H1 (cell line): ENCODE results near the gene RGL1. TPM values are rescaled to one million over a fixed set of nuclear protein-coding genes. Genes with fewer than 3 reads are reported as not detected.

Experiments
- CTCF ChIA-PET: fragments of 300-600 bp; sonication (Branson Sonifier 250); formaldehyde crosslinking; loops from one replicate; lab custom pipeline; 2021; ENCODE audit not compliant: partially characterized antibody; lab: Charles Lee
- POLR2A ChIA-PET: fragments of 300-600 bp; sonication (Branson Sonifier 250); formaldehyde crosslinking; loops from one replicate; lab custom pipeline; 2021; ENCODE audit warnings: inconsistent platforms; ENCODE audit not compliant: partially characterized antibody; lab: Charles Lee
- DNase-seq, 2 experiments: peaks; one replicate each; pipeline versions ENCODE4 v3.0.0 to v3.0.0-alpha.2; 2010 to 2022; ENCODE audit warnings: low spot score in 2 of 2, low read depth in 1 of 2, mixed read lengths in 1 of 2
- FAIRE-seq: peaks from 2 replicates; lab custom pipeline; 2011; peaks lifted over from hg19 to GRCh38; lab: Jason Lieb, UNC
- H2AFZ ChIP-seq: 2 replicates; pipeline ENCODE4 v1.8.1; 2012; ENCODE audit warnings: low read length, inconsistent platforms
- H2AK5ac ChIP-seq: 2 replicates; pipeline ENCODE4 v1.6.1; 2013; ENCODE audit warnings: low read depth, low read length
- H2BK120ac ChIP-seq: replicated peaks from 2 replicates; pipeline ENCODE3; 2013; ENCODE audit warnings: low read depth, low read length, inconsistent platforms
- H2BK12ac ChIP-seq: 2 replicates; pipeline ENCODE4 v1.6.1; 2013; ENCODE audit warnings: low read depth, low read length
- H2BK15ac ChIP-seq: 2 replicates; pipeline ENCODE4 v1.6.1; 2013; ENCODE audit warnings: low read length
- H2BK20ac ChIP-seq: 2 replicates; pipeline ENCODE4 v1.6.1; 2013; ENCODE audit warnings: low read length
- H2BK5ac ChIP-seq: 2 replicates; pipeline ENCODE4 v1.6.1; 2013; ENCODE audit warnings: low read depth, low read length
- H3K14ac ChIP-seq: 2 replicates; pipeline ENCODE4 v1.6.1; 2013; ENCODE audit warnings: inconsistent platforms; ENCODE audit not compliant: insufficient read length
- H3K18ac ChIP-seq: 2 replicates; pipeline ENCODE4 v1.6.1; 2013; ENCODE audit warnings: low read length; ENCODE audit errors: extremely low read depth
- H3K23ac ChIP-seq: 2 replicates; pipeline ENCODE4 v1.6.1; 2013; ENCODE audit warnings: inconsistent platforms; ENCODE audit not compliant: insufficient read length
- H3K23me2 ChIP-seq: 2 replicates; pipeline ENCODE4 v1.6.1; 2013; ENCODE audit warnings: low read depth, low read length
- H3K27ac ChIP-seq: 2 replicates; pipeline ENCODE4 v1.6.1; 2011; ENCODE audit warnings: low read depth, low read length, inconsistent platforms
- H3K27me3 ChIP-seq, 4 experiments: replicated peaks in 1 of 4; 1 replicate in 1 of 4; 2 replicates in 3 of 4; pipeline versions ENCODE4 v1.6.1 to v1.8.1; 2011 to 2013; ENCODE audit warnings: low read length in 3 of 4, mild to moderate bottlenecking in 3 of 4, inconsistent platforms in 2 of 4, mixed read lengths in 2 of 4, moderate library complexity in 1 of 4; ENCODE audit not compliant: control insufficient read depth in 3 of 4, insufficient read depth in 3 of 4; ENCODE audit errors: extremely low read depth in 1 of 4
- H3K36me3 ChIP-seq, 4 experiments: 2 replicates each; pipeline versions ENCODE4 v1.6.1 to v1.8.1; 2011 to 2013; ENCODE audit warnings: mild to moderate bottlenecking in 4 of 4, low read length in 3 of 4, moderate library complexity in 2 of 4, control low read depth in 1 of 4, inconsistent platforms in 1 of 4; ENCODE audit not compliant: insufficient read depth in 4 of 4, control insufficient read depth in 2 of 4
- H3K4ac ChIP-seq: replicated peaks from 2 replicates; pipeline ENCODE3; 2013; ENCODE audit warnings: low read length, low read depth, mixed read lengths, inconsistent platforms; ENCODE audit not compliant: insufficient read length
- H3K4me1 ChIP-seq, 4 experiments: replicated peaks in 1 of 4; 1 replicate in 1 of 4; 2 replicates in 3 of 4; pipeline versions ENCODE4 v1.6.1 to v1.8.1; 2011 to 2013; ENCODE audit warnings: low read length in 3 of 4, inconsistent platforms in 2 of 4, mixed read lengths in 1 of 4; ENCODE audit not compliant: insufficient read depth in 4 of 4, control insufficient read depth in 3 of 4
- H3K4me2 ChIP-seq, 2 experiments: 2 replicates each; pipeline versions ENCODE4 v1.6.1 to v1.8.1; 2011 to 2013; ENCODE audit warnings: low read depth in 2 of 2, low read length in 2 of 2, control low read depth in 1 of 2, inconsistent platforms in 1 of 2, mild to moderate bottlenecking in 1 of 2; ENCODE audit not compliant: insufficient read depth in 1 of 2
- H3K4me3 ChIP-seq, 4 experiments: fragments of 200-600, 300-600 bp in 1 of 4; sonication (generic), shearing (Covaris generic), sonication (Bioruptor Twin) in 1 of 4; 2 replicates each; pipeline versions ENCODE4 v1.5.1 to v1.8.1; 2011 to 2016; ENCODE audit warnings: low read length in 4 of 4, low read depth in 3 of 4, control low read depth in 2 of 4, inconsistent platforms in 2 of 4, mild to moderate bottlenecking in 2 of 4, mixed read lengths in 1 of 4, moderate library complexity in 1 of 4; ENCODE audit not compliant: insufficient read depth in 2 of 4; ENCODE audit errors: extremely low read depth in 1 of 4
- H3K56ac ChIP-seq: replicated peaks from 2 replicates; pipeline ENCODE3; 2013; ENCODE audit warnings: low read depth, mild to moderate bottlenecking, mixed read lengths, low read length, inconsistent platforms; ENCODE audit not compliant: insufficient read length
- H3K79me1 ChIP-seq: 2 replicates; pipeline ENCODE4 v1.6.1; 2013; ENCODE audit warnings: low read depth, low read length, control low read depth
- H3K79me2 ChIP-seq, 2 experiments: 2 replicates each; pipeline versions ENCODE4 v1.6.1 to v1.8.1; 2012 to 2013; ENCODE audit warnings: low read length in 2 of 2, mild to moderate bottlenecking in 2 of 2, inconsistent platforms in 1 of 2; ENCODE audit not compliant: insufficient read depth in 2 of 2, control insufficient read depth in 1 of 2
- H3K9ac ChIP-seq, 4 experiments: replicated peaks in 1 of 4; 1 replicate in 1 of 4; 2 replicates in 3 of 4; pipeline versions ENCODE4 v1.6.1 to v1.8.1; 2011 to 2013; ENCODE audit warnings: low read depth in 3 of 4, low read length in 3 of 4, control low read depth in 2 of 4, mild to moderate bottlenecking in 2 of 4, moderate library complexity in 2 of 4, inconsistent platforms in 1 of 4; ENCODE audit errors: extremely low read depth in 1 of 4
- H3K9me3 ChIP-seq, 2 experiments: 2 replicates each; pipeline versions ENCODE4 v1.6.1 to v1.8.1; 2012 to 2013; ENCODE audit warnings: mild to moderate bottlenecking in 2 of 2, moderate library complexity in 2 of 2, control low read depth in 1 of 2, inconsistent platforms in 1 of 2, low read depth in 1 of 2, low read length in 1 of 2, mixed read lengths in 1 of 2; ENCODE audit not compliant: insufficient read depth in 2 of 2
- H4K20me1 ChIP-seq, 2 experiments: replicated peaks in 1 of 2; 2 replicates each; pipeline versions ENCODE3 to v1.8.1; 2011 to 2013; ENCODE audit warnings: inconsistent platforms in 2 of 2, low read length in 2 of 2, mild to moderate bottlenecking in 1 of 2; ENCODE audit not compliant: insufficient read depth in 2 of 2, control insufficient read depth in 1 of 2
- H4K5ac ChIP-seq: 2 replicates; pipeline ENCODE4 v1.6.1; 2013; ENCODE audit warnings: low read length, low read depth, mixed read lengths, inconsistent platforms; ENCODE audit not compliant: insufficient read length
- H4K8ac ChIP-seq: 2 replicates; pipeline ENCODE4 v1.8.0; 2013; ENCODE audit warnings: mild to moderate bottlenecking, moderate library complexity, low read length, inconsistent platforms; ENCODE audit not compliant: insufficient read depth; ENCODE audit errors: extremely low read depth
- H4K91ac ChIP-seq: replicated peaks from 2 replicates; pipeline ENCODE3; 2013; ENCODE audit warnings: low read length, mixed read lengths, inconsistent platforms; ENCODE audit not compliant: insufficient read length
- BACH1 ChIP-seq: IDR thresholded peaks from 2 replicates; pipeline ENCODE4 v1.6.1; 2012; ENCODE audit warnings: low read length, improper control_type of control experiment
- CHD1 ChIP-seq: IDR thresholded peaks from 2 replicates; pipeline ENCODE4 v1.6.1; 2012; ENCODE audit warnings: low read depth, low read length, improper control_type of control experiment
- EP300 ChIP-seq, 2 experiments: IDR thresholded peaks; 1 replicate in 1 of 2; 2 replicates in 1 of 2; pipeline ENCODE4 v1.6.1; 2011 to 2012; ENCODE audit warnings: low read depth in 2 of 2, low read length in 2 of 2, mild to moderate bottlenecking in 2 of 2, borderline replicate concordance in 1 of 2, inconsistent platforms in 1 of 2, moderate library complexity in 1 of 2
- GTF2F1 ChIP-seq: IDR thresholded peaks from 2 replicates; pipeline ENCODE4 v1.6.1; 2012; ENCODE audit warnings: low read depth, low read length, improper control_type of control experiment, borderline replicate concordance
- KDM4A ChIP-seq: IDR thresholded peaks from one replicate; pipeline ENCODE4 v1.7.1; 2012; ENCODE audit warnings: low read depth, mild to moderate bottlenecking, moderate library complexity, low read length, inconsistent platforms; ENCODE audit not compliant: severe bottlenecking
- PHF8 ChIP-seq: fragments of 200-600 bp; sonication (generic); conservative IDR thresholded peaks from 2 replicates; pipeline ENCODE4 v1.7.1; 2012; ENCODE audit warnings: low read depth, mild to moderate bottlenecking, inconsistent platforms, low read length, moderate library complexity
- POLR2A ChIP-seq, 2 experiments: IDR thresholded peaks; 1 replicate in 1 of 2; 2 replicates in 1 of 2; pipeline ENCODE4 v1.6.1; 2011; ENCODE audit warnings: low read depth in 2 of 2, low read length in 2 of 2, mild to moderate bottlenecking in 2 of 2; ENCODE audit errors: control extremely low read depth in 1 of 2
- RNF2 ChIP-seq: fragments of 200-900, 300-1000 bp; sonication (generic); IDR thresholded peaks from 2 replicates; pipeline ENCODE4 v1.7.1; 2016; ENCODE audit warnings: borderline replicate concordance, low read depth, mild to moderate bottlenecking, antibody characterized with exemption, low read length; ENCODE audit not compliant: poor library complexity, severe bottlenecking; ENCODE audit errors: missing control alignments
- SIRT6 ChIP-seq: IDR thresholded peaks from one replicate; pipeline ENCODE4 v1.7.1; 2012; ENCODE audit warnings: low read length, inconsistent platforms
- SUZ12 ChIP-seq: fragments of 200-600 bp; sonication (generic); IDR thresholded peaks from 2 replicates; pipeline ENCODE4 v1.6.1; 2012; ENCODE audit warnings: mild to moderate bottlenecking, inconsistent platforms, low read length, moderate library complexity, mixed read lengths
- WGBS, 2 experiments: shearing (Covaris generic) in 1 of 2; methylation state at CpG; one replicate each; pipeline versions ENCODE4 v1.1.6 to v1.1.7; 2013 to 2015; ENCODE audit warnings: low lambda C conversion rate in 2 of 2, mixed read lengths in 2 of 2, inconsistent platforms in 1 of 2, low coverage in 1 of 2, missing lambda C conversion rate in 1 of 2; ENCODE audit not compliant: insufficient replicate concordance in 2 of 2, insufficient coverage in 1 of 2, insufficient read length in 1 of 2; ENCODE audit errors: extremely low coverage in 1 of 2, missing lambda C conversion rate in 1 of 2; 5-methylcytosine and 5-hydroxymethylcytosine counted together
- polyA plus RNA-seq, 7 experiments: library from polyadenylated mRNA; depleted of rRNA in 3 of 7; stranded (reverse) in 5 of 7; unstranded in 2 of 7; fragments of >200 nt in 5 of 7; fragments of 200-250 nt in 2 of 7; gene quantifications; 1 replicate in 5 of 7; 2 replicates in 1 of 7; 4 replicates in 1 of 7; pipeline versions ENCODE4 v1.2.1 to v1.2.3, GENCODE V29; 2011 to 2013; ENCODE audit warnings: missing spikeins in 2 of 7, mixed read lengths in 2 of 7
- total RNA-seq: library from RNA; stranded (reverse); fragmentation: NEBNext Ultra II Directional; extraction: Animal tissue kit (Norgen Biotek cat#: 25700); gene quantifications from 2 replicates; pipeline ENCODE4 v1.2.1, GENCODE V29; 2021

The RGL1 gene
- total and polyA plus RNA-seq, 2 of the 8 experiments (the other 6 are each of a cell fraction or from before 2014, with no cell fraction given): 0.98 to 2.4 TPM

- Histone ChIP-seq H4K5ac (no peak overlapping the region), H3K36me3 (no peaks in the 10 kb centered on the region), H3K14ac (no peak overlapping the region), H3K4ac (no peak overlapping the region), H3K4me1 (peaks cover 0 to 3% (median 1%) of the 10 kb centered on the region in 4 experiments; a peak in 1 of 7 replicates), H3K9me3 (0 out of 4 replicates have a peak, but pooled peaks cover 0 to 6% of the 10 kb centered on the region in 2 experiments), H3K4me2 (no peak overlapping the region), H2AFZ (no peak overlapping the region), H3K23me2 (no peaks in the 10 kb centered on the region), H3K27me3 (no peaks in the 10 kb centered on the region), H2BK12ac (no peak overlapping the region), H3K4me3 (no peak overlapping the region), H4K20me1 (no peaks in the 10 kb centered on the region), H3K9ac (no peak overlapping the region), H2BK20ac (no peak overlapping the region), H3K79me1 (no peaks in the 10 kb centered on the region), H3K23ac (no peak overlapping the region), H3K56ac (no peak overlapping the region), H2BK5ac (no peak overlapping the region), H2BK120ac (no peak overlapping the region), H4K8ac (no peak overlapping the region), H3K27ac (no peak overlapping the region), H2AK5ac (no peak overlapping the region), H4K91ac (no peak overlapping the region), H3K79me2 (no peaks in the 10 kb centered on the region), H3K18ac (no peak overlapping the region), H2BK15ac (no peak overlapping the region)
- ChIA-PET CTCF (interaction anchor here (1.2 to 1.5 kb wide), 3 partner anchors 34 to 154 kb away, joined by 3 to 5 read pairs (median 4); no protein-coding TSS in a partner anchor), POLR2A (no interaction called here)
- 93% methylated on average over 1 of the region's 1 CpG; no CpG with 5 or more reads in 1 of the 2 experiments for WGBS, 2 experiments
- DNase-seq (no peak), FAIRE-seq (no peak)
- TF ChIP-seq EP300 (IDR thresholded peaks at IDR 0.05; ENCODE audit: borderline replicate concordance in 1 of 2, low read depth in 2 of 2, low read length in 2 of 2) (no peak), SIRT6 (no peak), CHD1 (no peak), GTF2F1 (no peak), SUZ12 (no peak), BACH1 (no peak), PHF8 (no peak), RNF2 (no peak), POLR2A (IDR thresholded peaks at IDR 0.05; ENCODE audit: control extremely low read depth in 1 of 2, low read depth in 2 of 2, low read length in 2 of 2) (no peak), KDM4A (no peak)
Measured at GRCh38 chr1:183761871-183762270, 43.0 kb upstream of the RGL1 start.
